Measurements from ENCODE around the gene CLSTN1. TPM values are rescaled to one million over a fixed set of nuclear protein-coding genes. Genes with fewer than 3 reads are reported as not detected.

CLSTN1 gene
- total RNA-seq, 1 donor from 2014 or later: 126 TPM

DNA sequence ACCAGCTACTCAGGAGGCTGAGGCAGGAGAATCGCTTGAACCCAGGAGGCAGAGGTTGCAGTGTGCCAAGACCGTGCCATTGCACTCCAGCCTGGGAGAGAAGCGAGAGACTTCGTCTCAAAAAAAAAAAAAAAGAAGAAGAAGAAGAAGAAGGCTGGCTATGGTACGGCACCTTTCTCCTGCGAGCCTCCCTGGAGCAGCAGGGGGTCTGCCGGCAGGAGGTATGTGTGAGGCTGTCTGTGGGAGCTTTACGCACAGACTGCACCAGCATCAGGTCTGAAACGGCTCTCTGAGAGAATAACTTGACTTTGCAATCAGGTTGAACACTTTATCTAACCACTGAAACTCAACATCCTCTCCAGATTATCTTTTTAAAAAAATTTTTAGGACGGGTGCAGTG, 44.9 kb downstream of the CLSTN1 start:
- no peaks in the 10 kb centered on the region for H3K9me3 Mint-ChIP-seq (ENCODE audit: low read depth)
- peaks cover 8% of the 10 kb centered on the region for H3K4me1 Mint-ChIP-seq (ENCODE audit: low read depth)
- no peak overlapping the region for H3K4me3 Mint-ChIP-seq (ENCODE audit: unreplicated experiment)
- DNase-seq (ENCODE audit: low spot score): peak; percentile 18
- no peaks in the 10 kb centered on the region for H3K27me3 Mint-ChIP-seq (ENCODE audit: low read depth)
- no peaks in the 10 kb centered on the region for H3K36me3 Mint-ChIP-seq (ENCODE audit: low read depth)
- TF ChIP-seq, protein P1, sequence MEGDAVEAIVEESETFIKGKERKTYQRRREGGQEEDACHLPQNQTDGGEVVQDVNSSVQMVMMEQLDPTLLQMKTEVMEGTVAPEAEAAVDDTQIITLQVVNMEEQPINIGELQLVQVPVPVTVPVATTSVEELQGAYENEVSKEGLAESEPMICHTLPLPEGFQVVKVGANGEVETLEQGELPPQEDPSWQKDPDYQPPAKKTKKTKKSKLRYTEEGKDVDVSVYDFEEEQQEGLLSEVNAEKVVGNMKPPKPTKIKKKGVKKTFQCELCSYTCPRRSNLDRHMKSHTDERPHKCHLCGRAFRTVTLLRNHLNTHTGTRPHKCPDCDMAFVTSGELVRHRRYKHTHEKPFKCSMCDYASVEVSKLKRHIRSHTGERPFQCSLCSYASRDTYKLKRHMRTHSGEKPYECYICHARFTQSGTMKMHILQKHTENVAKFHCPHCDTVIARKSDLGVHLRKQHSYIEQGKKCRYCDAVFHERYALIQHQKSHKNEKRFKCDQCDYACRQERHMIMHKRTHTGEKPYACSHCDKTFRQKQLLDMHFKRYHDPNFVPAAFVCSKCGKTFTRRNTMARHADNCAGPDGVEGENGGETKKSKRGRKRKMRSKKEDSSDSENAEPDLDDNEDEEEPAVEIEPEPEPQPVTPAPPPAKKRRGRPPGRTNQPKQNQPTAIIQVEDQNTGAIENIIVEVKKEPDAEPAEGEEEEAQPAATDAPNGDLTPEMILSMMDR (IDR thresholded peaks at IDR 0.05): no peak
- no peak overlapping the region for H3K27ac Mint-ChIP-seq (ENCODE audit: unreplicated experiment)

DNA sequence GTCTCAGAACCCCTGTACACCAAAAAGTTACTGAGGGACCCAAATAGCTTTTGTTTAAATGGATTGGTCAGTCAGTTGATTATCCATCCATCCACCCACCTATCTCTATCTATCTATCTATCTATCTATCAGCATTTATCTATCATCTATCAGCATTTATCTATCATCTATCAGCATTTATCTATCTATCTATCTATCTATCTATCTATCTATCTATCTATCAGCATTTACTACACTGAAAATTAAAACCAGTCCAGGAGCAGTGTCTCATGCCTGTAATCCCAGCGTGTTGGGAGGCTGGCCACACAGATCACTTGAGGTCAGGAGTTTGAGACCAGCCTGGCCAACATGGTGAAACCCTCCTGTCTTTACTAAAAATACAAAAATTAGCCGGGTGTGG, 47.1 kb downstream of the CLSTN1 start:
- peaks cover 8% of the 10 kb centered on the region for H3K4me1 Mint-ChIP-seq (ENCODE audit: low read depth)
- peak; percentile 14 for DNase-seq (ENCODE audit: low spot score)
- H3K4me3 Mint-ChIP-seq (ENCODE audit: unreplicated experiment): no peak overlapping the region
- no peaks in the 10 kb centered on the region for H3K9me3 Mint-ChIP-seq (ENCODE audit: low read depth)
- H3K27ac Mint-ChIP-seq (ENCODE audit: unreplicated experiment): no peak overlapping the region
- TF ChIP-seq, protein P1 (IDR thresholded peaks at IDR 0.05): no peak
- H3K27me3 Mint-ChIP-seq (ENCODE audit: low read depth): no peaks in the 10 kb centered on the region
- H3K36me3 Mint-ChIP-seq (ENCODE audit: low read depth): peaks cover 5% of the 10 kb centered on the region

DNA sequence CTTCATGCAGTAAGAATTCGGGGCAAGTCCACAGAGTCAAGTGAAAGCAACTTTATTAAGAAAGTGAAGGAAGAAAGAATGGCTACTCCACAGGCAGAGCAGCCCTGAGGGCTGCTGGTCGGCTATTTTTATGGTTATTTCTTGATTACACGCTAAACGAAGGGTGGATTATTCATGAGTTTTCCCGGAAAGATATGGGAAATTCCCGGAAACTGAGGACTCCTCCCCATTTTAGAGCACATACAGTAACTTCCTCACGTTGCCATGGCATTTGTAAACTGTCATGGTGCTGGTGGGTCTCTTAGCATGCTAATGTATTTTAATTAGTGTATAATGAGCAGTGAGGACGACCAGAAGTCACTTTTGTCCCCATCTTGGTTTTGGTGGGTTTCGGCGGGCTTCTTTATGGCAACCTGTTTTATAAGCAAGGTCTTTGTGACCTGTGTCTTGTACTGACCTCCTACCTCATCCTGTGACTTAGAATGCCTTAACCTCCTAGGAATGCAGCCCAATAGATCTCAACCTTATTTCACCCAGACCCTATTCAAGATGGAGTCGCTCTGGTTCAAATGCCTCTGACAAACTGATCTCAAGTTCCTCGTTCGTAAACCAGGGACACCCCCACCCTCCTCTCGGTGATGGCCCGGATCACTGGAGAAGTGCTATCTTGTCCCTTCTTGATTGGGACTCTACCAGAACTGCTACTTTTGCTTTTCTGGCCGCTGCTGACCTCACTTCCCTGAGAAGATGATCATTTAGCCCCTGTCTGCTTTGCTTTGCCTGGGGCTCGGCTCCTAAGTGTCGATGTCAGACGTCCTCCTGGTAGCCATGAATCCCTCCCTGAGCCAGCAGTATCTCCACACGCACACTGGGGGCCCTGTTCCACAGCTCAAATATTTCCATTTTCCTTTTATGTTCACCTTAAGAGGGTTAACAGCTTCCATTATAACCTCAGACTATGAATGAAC, 48.8 kb downstream of the CLSTN1 start:
- H3K4me1 Mint-ChIP-seq (ENCODE audit: low read depth): peaks cover 8% of the 10 kb centered on the region
- no peaks in the 10 kb centered on the region for H3K27me3 Mint-ChIP-seq (ENCODE audit: low read depth)
- peaks cover 5% of the 10 kb centered on the region for H3K36me3 Mint-ChIP-seq (ENCODE audit: low read depth)
- no peak overlapping the region for H3K4me3 Mint-ChIP-seq (ENCODE audit: unreplicated experiment)
- peak; percentile 29 for DNase-seq (ENCODE audit: low spot score)
- no peak overlapping the region for H3K27ac Mint-ChIP-seq (ENCODE audit: unreplicated experiment)
- no peaks in the 10 kb centered on the region for H3K9me3 Mint-ChIP-seq (ENCODE audit: low read depth)
- TF ChIP-seq, protein P1 (IDR thresholded peaks at IDR 0.05): no peak

DNA sequence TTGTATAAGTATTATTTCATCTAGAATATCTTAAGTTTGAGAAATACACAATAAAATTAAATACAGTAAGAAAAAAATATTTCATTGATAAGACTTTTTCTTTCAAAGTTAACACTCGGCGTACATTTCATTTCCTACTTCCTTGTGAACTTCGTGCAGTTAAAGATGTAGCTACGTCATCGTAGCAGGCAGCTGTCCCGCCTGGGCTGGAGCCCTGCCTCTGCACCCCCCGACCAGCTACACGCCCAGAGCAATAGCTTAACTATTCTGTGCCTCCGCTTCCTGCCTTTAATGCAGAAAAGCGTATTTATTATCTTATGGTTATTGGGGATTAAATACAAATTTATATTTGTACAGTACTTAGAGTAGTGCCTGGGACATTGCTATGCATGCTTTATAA, 53.5 kb downstream of the CLSTN1 start:
- Mint-ChIP-seq H3K4me3 (ENCODE audit: unreplicated experiment) (no peak overlapping the region), H3K27me3 (ENCODE audit: low read depth) (no peaks in the 10 kb centered on the region), H3K4me1 (ENCODE audit: low read depth) (peaks cover 23% of the 10 kb centered on the region), H3K36me3 (ENCODE audit: low read depth) (peaks cover 5% of the 10 kb centered on the region), H3K9me3 (ENCODE audit: low read depth) (no peaks in the 10 kb centered on the region), H3K27ac (ENCODE audit: unreplicated experiment) (no peak overlapping the region)
- TF ChIP-seq, protein P1 (IDR thresholded peaks at IDR 0.05): no peak
- DNase-seq (ENCODE audit: low spot score): peak; percentile 11

DNA sequence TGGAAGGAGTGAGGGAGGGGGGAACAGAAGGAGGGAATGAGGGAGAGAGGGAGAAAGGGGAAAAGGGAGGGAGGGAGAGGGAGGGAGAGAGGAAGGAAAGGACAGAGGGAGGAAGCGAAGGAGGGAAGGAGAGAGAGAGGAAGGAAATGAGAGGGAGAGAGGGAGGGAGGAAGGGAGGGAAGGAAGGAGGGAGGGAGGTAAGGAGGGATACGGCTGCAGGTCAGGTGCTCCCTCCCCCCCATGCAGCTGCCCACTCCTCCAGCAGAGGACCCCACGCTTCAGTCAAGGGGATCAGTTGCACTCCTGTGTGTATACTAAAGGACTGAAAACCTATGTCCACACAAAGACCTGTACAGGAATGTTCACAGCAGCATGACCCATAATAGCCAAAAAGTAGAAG, 54.8 kb downstream of the CLSTN1 start:
- Mint-ChIP-seq H3K27me3 (ENCODE audit: low read depth) (no peaks in the 10 kb centered on the region), H3K36me3 (ENCODE audit: low read depth) (peaks cover 5% of the 10 kb centered on the region), H3K4me3 (ENCODE audit: unreplicated experiment) (no peak overlapping the region), H3K27ac (ENCODE audit: unreplicated experiment) (no peak overlapping the region), H3K9me3 (ENCODE audit: low read depth) (no peaks in the 10 kb centered on the region), H3K4me1 (ENCODE audit: low read depth) (peaks cover 24% of the 10 kb centered on the region)
- TF ChIP-seq, protein P1 (IDR thresholded peaks at IDR 0.05): no peak
- DNase-seq (ENCODE audit: low spot score): peak; percentile 35

All from chondrocyte (in vitro differentiated cells).